Thyroid gland (tissue), 4 donors: ENCODE data around the gene SNRPD3. TPM values are rescaled to one million over a fixed set of nuclear protein-coding genes. Genes with fewer than 3 reads are reported as not detected.
"Not testable (repeated sequence)": the region's sequence is repeated elsewhere in the genome, so short reads cannot be mapped to it uniquely, and the experiment has no call there.

Experiments
- DNase-seq, 2 donors: peaks; one replicate each; pipeline ENCODE4 v3.0.0-alpha.2; 2019
- H3K27ac ChIP-seq, 3 donors: fragments of 200-600 bp; sonication (generic); 1 replicate in 2 of 3; 2 replicates in 1 of 3; pipeline ENCODE4 v1.5.1; 2016 to 2019; ENCODE audit warnings: mild to moderate bottlenecking in 1 of 3, moderate library complexity in 1 of 3
- H3K27me3 ChIP-seq: fragments of 200-600 bp; sonication (generic); one replicate; pipeline ENCODE4 v1.5.1; 2019
- H3K36me3 ChIP-seq, 2 donors: fragments of 200-600 bp; sonication (generic); one replicate each; pipeline ENCODE4 v1.5.1; 2016 to 2019
- H3K4me1 ChIP-seq, 2 donors: fragments of 200-600 bp; sonication (generic); one replicate each; pipeline ENCODE4 v1.5.1; 2017 to 2019
- H3K4me3 ChIP-seq, 3 donors: fragments of 200-600 bp; sonication (generic); replicated peaks in 1 of 3; 1 replicate in 2 of 3; 2 replicates in 1 of 3; pipeline ENCODE4 v1.5.1; 2016; ENCODE audit warnings: mild to moderate bottlenecking in 1 of 3
- H3K9me3 ChIP-seq: fragments of 200-600 bp; sonication (generic); one replicate; pipeline ENCODE4 v1.5.1; 2017
- CTCF ChIP-seq, 6 experiments: fragments of 200-600 bp in 3 of 6; fragments of 450-650 bp in 3 of 6; sonication (generic) in 3 of 6; IDR thresholded peaks; one replicate each; pipeline ENCODE4 v1.5.1; 2016 to 2019; ENCODE audit warnings: antibody characterized with exemption in 6 of 6, mild to moderate bottlenecking in 2 of 6, inconsistent platforms in 1 of 6, moderate library complexity in 1 of 6
- whole genome bisulfite sequencing, 2 donors: methylation state at CpG; one replicate each; pipeline ENCODE4 v1.1.5; 2017; 5-methylcytosine and 5-hydroxymethylcytosine counted together
- intact Hi-C: fragments of 100-400 bp; cut with DNase I; formaldehyde crosslinking; loops from one replicate; pipeline ENCODE4 v1.15.1; 2023
- total RNA-seq, 4 donors: library from RNA; depleted of rRNA; stranded (reverse); fragments of >200 nt; gene quantifications; one replicate each; pipeline ENCODE4 v1.2.3, GENCODE V29; 2016

SNRPD3 gene
- total RNA-seq, 4 donors from 2014 or later, result 96.9 to 216 (median 145) TPM

GRCh38 chr22:24603770-24604629, 48.2 kb downstream of the SNRPD3 start:
- peak in 1 of 6 experiments; percentile 5 for TF ChIP-seq CTCF (IDR thresholded peaks at IDR 0.05)
- H3K4me3 ChIP-seq, DNase-seq, H3K36me3 ChIP-seq, H3K27me3 ChIP-seq, intact Hi-C loops, H3K9me3 ChIP-seq: not testable (repeated sequence)
- WGBS, 2 donors, result 11 to 22% methylated on average over 6 to 18 of the region's 18 CpGs
- Histone ChIP-seq H3K27ac (peak overlapping the region; percentile 76 to 88 (median 82)), H3K4me1 (peaks cover 35 to 44% of the 10 kb centered on the region in 2 donors)

GRCh38 chr22:24606340-24606739, 50.5 kb downstream of the SNRPD3 start:
- H3K27ac ChIP-seq, result peak overlapping the region in 1 of 3 donors; percentile 10
- H3K27me3 ChIP-seq, H3K36me3 ChIP-seq, intact Hi-C loops, H3K9me3 ChIP-seq, H3K4me3 ChIP-seq: not testable (repeated sequence)
- DNase-seq, result peak; percentile 50 to 54
- WGBS, 2 donors, result 41 to 58% methylated on average over 2 of the region's 2 CpGs
- H3K4me1 ChIP-seq, result peaks cover 13 to 24% of the 10 kb centered on the region in 2 donors

GRCh38 chr22:24607429-24607983, 51.7 kb downstream of the SNRPD3 start:
- H3K36me3 ChIP-seq, H3K27me3 ChIP-seq, H3K9me3 ChIP-seq, intact Hi-C loops, H3K27ac ChIP-seq, DNase-seq, H3K4me3 ChIP-seq: not testable (repeated sequence)
- WGBS, 2 donors, result 75 to 82% methylated on average over 13 to 16 of the region's 18 CpGs
- H3K4me1 ChIP-seq, result peaks cover 5 to 13% of the 10 kb centered on the region in 2 donors

GRCh38 chr22:24608327-24608726, 52.5 kb downstream of the SNRPD3 start:
- DNase-seq, H3K27ac ChIP-seq, H3K4me1 ChIP-seq, H3K9me3 ChIP-seq, intact Hi-C loops, H3K27me3 ChIP-seq, H3K4me3 ChIP-seq, H3K36me3 ChIP-seq: not testable (repeated sequence)
- 89 to 97% methylated on average over 2 to 5 of the region's 6 CpGs for WGBS, 2 donors

GRCh38 chr22:24609888-24610287, 54.1 kb downstream of the SNRPD3 start:
- intact Hi-C loops, H3K36me3 ChIP-seq, H3K4me3 ChIP-seq, DNase-seq, H3K27ac ChIP-seq, H3K27me3 ChIP-seq, H3K9me3 ChIP-seq, H3K4me1 ChIP-seq: not testable (repeated sequence)
- WGBS, 2 donors, result 83% methylated on average over 2 of the region's 3 CpGs; no CpG with 5 or more reads in 1 of the 2 donors

GRCh38 chr22:24614794-24615193, 59.0 kb downstream of the SNRPD3 start:
- H3K27ac ChIP-seq, H3K27me3 ChIP-seq, DNase-seq, H3K4me1 ChIP-seq, H3K4me3 ChIP-seq, intact Hi-C loops, H3K36me3 ChIP-seq, H3K9me3 ChIP-seq: not testable (repeated sequence)
- 83 to 86% methylated on average over 1 to 5 of the region's 15 CpGs for WGBS, 2 donors

GRCh38 chr22:24621244-24621643, 65.4 kb downstream of the SNRPD3 start:
- H3K4me1 ChIP-seq, H3K27ac ChIP-seq, H3K27me3 ChIP-seq, H3K4me3 ChIP-seq, H3K36me3 ChIP-seq, DNase-seq, intact Hi-C loops, H3K9me3 ChIP-seq: not testable (repeated sequence)
- 62 to 88% methylated on average over 3 to 4 of the region's 5 CpGs for WGBS, 2 donors

GRCh38 chr22:24622596-24622995, 66.8 kb downstream of the SNRPD3 start:
- intact Hi-C loops, DNase-seq: not testable (repeated sequence)
- WGBS, 2 donors, result 75 to 80% methylated on average over 2 of the region's 2 CpGs

More at GRCh38 chr22:24622596-24622995, 66.8 kb downstream of the SNRPD3 start:
- H3K27me3 ChIP-seq, H3K27ac ChIP-seq, H3K4me1 ChIP-seq, H3K9me3 ChIP-seq, H3K4me3 ChIP-seq, H3K36me3 ChIP-seq: not testable (repeated sequence)

Other genes starting within 250 kb of the SNRPD3 start
- gene ADORA2A, start 128.4 kb upstream of the SNRPD3 start, total RNA-seq, result 1 to 10 TPM; 1.4 to 3.0 (median 2.5) TPM
- gene UPB1, start 60.7 kb upstream of the SNRPD3 start, total RNA-seq, result not detected
- 10 to 100 TPM; 51.6 to 89.7 (median 74.2) TPM for gene GUCD1, start 861 bp upstream of the SNRPD3 start, total RNA-seq
- 10 to 100 TPM; 18.6 to 51.2 (median 39.6) TPM for gene LRRC75B, start 37.1 kb downstream of the SNRPD3 start, total RNA-seq
- gene GGT1, start 47.2 kb downstream of the SNRPD3 start, total RNA-seq, result 10 to 100 TPM; 15.5 to 20.7 (median 18.2) TPM
- gene PIWIL3, start 218.7 kb downstream of the SNRPD3 start, total RNA-seq, result not detected